ENCODE data around the gene IL18R1.

The IL18R1 gene

DNA sequence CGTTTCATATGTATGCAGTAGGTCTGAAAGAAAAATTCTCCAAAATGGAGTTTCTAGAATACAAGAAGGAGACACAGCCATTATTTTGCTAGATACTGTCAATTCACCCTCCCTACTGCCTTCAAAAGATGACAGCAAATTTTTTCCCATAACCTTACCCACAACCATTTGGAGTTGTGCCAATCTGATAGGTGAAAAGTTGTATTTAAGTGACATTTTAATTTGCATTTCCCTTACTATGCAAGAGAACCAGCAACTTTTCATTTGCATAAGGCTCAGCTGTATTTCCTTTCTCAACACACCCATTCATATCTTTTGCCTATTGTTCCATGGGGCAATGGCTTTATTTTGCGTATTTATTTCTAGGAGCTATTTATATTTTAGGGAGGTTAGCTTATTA lies 36.0 kb downstream of the IL18R1 start:
- no peak for DNase-seq (ENCODE audit: low read depth)

GRCh38 chr2:102392096-102392495 lies 36.5 kb downstream of the IL18R1 start:
- no peak for DNase-seq (ENCODE audit: low read depth)

DNA sequence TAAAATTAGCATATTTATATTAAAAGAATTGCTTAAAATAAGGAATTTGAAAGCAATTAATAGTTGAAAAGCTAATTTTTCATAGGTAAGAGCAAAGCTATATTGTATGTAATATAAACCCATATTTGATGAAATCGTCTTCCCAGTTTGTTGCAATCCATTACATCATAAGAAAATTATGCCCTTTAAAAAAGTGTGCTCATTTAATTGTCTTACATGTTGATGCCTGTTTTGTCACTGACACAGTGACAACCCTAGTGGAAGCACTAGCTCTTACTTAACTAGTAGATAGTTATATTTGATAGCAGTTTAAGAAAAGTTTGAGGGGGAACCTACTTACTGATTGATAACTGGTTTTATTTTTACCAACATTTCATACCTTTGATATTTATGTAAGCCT lies 37.3 kb downstream of the IL18R1 start:
- DNase-seq (ENCODE audit: low read depth): no peak

DNA sequence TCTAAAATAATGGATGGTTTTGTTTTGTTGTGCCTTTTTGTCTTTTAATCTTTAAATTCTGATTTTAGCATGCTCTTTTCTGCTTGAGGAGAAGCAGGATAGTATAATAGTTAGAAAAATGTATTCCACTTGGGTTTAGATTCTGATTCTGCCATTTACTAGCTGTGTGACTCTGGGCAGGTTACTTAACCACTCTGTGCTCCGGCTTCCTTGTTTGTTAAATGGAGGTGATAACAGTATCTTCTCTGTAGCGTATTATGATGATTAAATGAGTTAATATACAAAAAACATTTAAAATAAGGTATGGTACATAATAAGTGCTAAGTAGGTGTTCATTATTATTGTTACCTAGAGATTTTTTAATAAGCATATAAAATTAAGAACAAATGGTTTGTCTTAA lies 40.4 kb downstream of the IL18R1 start:
- DNase-seq (ENCODE audit: low read depth): no peak

GRCh38 chr2:102397209-102397608 lies 41.6 kb downstream of the IL18R1 start:
- DNase-seq (ENCODE audit: low read depth): no peak

DNA sequence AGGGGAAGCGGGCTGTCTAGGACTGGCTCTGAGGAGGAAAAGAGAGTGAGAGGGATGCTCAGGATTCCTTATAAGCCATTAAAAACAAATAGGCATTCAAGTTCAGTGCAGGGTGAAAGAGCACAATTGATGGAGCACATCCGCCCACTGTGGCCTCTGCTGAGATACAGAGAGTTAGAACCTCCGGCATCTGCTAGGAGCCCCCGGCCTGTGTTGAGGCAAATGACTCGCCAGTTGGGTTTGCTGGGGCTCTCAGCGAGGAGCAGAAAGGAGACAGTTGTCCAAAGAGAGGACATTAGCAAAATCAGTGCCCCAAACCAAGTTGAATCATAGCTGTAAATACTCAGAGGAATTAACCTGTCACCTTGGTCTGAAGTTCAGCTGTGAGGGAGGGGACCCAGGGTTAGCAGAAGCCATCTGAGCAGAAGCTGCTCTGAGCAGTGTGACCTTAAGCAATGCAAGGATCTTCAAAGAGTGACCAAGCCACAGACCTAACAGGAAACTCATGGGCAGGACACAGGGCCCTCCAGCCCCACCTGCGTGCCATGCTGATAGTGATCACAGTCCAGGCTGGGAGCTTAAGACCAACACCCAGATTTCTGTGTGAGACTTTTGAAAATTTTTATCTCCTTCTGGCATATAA lies 44.0 kb downstream of the IL18R1 start:
- no peak for DNase-seq (ENCODE audit: low read depth)

GRCh38 chr2:102401456-102401855 lies 45.9 kb downstream of the IL18R1 start:
- DNase-seq (ENCODE audit: low read depth): no peak

DNA sequence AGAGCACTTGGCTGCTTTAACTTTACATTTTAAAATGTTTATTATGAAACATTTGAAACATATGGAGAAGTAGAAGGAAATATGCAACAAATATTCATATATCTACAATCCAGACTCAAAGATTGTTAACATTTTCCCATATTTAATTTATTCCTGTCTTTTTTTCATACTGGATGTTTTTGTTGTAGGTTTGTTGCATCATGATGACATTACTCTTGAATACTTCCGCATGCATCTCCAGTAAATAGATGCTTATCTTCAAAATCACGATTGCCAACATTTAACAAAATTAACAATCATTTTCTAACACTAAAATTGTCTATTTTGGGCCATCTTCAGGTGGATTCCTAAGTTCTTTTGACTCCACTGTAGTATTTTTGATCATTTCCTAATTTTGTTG lies 46.3 kb downstream of the IL18R1 start:
- DNase-seq (ENCODE audit: low read depth): no peak

GRCh38 chr2:102410952-102411351 lies 55.4 kb downstream of the IL18R1 start:
- DNase-seq (ENCODE audit: low read depth): no peak

DNA sequence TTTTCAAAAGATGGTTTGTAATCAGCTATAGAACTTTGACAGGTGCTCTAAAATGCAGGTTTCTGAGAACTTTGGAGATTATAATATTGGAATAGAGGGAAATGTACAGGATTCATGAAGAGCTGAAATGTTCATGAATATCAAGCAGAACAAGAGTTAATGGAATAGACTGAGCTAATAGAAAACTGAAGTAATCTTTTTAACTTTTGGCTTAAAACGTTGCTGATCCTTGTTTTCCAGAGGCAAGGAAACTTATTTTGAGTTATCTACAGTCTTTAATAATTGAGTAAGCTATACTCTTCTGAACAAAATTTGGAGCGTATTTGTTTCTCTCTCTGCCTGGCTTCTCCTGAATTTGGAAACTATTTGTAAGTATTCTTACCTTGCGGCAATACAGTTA lies 56.6 kb downstream of the IL18R1 start:
- no peak for DNase-seq (ENCODE audit: low read depth)

DNA sequence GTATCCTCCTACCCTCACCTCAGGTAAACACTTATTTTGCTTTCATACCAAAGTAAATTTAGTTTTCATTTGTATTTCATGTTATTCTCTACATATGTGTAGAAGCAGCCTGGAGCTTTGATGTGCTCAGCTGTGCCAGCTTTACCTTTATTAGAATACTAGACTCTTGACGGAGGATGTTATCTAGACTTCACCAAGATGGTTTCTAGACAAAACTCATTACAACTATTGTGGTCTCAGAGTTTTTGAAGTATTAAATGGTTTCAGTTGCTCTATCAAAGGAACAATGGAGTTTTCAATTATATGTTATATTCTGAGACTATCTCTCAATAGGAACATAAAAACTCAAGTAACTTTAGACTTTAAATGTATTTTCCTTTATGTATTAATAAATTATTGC lies 62.4 kb downstream of the IL18R1 start:
- DNase-seq (ENCODE audit: low read depth): no peak

DNA sequence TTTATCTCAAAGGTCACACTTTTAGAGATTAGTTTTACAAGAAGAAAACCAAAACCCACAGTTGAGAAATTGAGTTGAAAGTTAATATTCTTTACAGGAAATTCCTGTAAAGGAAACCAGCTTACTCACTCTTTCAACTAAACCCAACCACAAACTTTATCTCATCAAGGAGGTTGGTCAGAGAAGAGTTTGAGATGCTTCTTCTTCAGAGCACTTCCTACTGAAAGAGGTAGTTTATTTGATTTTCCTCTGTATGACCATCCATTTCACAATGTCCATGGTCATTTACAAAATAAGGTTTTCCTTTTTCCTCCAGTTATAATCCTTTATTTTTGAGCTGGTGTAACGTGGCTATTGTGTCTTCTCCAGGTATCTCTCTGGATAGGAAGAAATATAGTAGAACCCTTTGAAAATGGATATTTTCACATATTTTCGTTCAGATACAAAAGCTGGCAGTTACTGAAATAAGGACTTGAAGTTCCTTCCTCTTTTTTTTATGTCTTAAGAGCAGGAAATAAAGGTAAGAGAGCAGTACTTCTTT lies 62.9 kb downstream of the IL18R1 start:
- DNase-seq (ENCODE audit: low read depth): no peak

GRCh38 chr2:102420290-102420689 lies 64.7 kb downstream of the IL18R1 start:
- DNase-seq (ENCODE audit: low read depth): no peak

GRCh38 chr2:102421890-102422759 lies 66.5 kb downstream of the IL18R1 start:
- no peak for DNase-seq (ENCODE audit: low read depth)

- DNase-seq (ENCODE audit: low read depth): no peak
These were observed 67.3 kb downstream of the IL18R1 start, which contains the start of gene IL18RAP for GRCh38 chr2:102422910-102423309. TSS of gene IL18RAP (plus strand) at chr2:102423160. CDS start at chr2:102423278, 118 bp downstream.

GRCh38 chr2:102423368-102423767 lies 67.8 kb downstream of the IL18R1 start:
- no peak for DNase-seq (ENCODE audit: low read depth)

GRCh38 chr2:102424754-102425153 lies 69.2 kb downstream of the IL18R1 start:
- no peak for DNase-seq (ENCODE audit: low read depth)

DNA sequence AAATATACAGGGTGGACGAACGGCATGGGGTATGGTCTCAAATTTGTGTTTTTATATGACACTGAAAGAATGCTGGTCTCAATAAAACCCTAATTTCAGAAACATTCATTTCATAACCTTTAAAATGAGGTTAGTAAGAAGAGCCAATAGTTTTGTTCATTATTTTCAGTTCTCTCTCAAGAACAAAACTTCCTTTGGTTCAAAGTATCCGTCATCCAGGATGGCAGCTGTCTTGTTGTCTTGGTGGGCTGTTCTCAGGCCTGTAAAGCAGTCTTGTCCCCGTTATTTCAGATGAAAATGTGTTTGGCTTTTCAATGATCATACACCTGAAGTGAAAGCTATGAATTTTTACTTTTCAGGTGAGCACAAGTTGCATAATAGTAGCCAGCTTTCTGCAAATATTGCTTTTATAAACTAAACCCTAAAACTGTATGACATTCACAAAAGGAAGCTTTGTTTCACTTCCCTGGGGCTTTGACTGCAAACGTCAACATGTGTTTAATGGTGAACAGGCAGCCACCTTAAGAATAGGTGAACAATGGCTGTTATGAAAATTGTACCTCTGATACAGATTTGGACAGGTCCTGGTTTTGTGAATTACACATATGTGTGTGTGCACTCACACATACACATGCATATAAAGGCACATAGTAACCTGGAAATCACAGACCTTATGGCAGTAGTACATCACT lies 70.0 kb downstream of the IL18R1 start:
- no peak for DNase-seq (ENCODE audit: low read depth)

DNA sequence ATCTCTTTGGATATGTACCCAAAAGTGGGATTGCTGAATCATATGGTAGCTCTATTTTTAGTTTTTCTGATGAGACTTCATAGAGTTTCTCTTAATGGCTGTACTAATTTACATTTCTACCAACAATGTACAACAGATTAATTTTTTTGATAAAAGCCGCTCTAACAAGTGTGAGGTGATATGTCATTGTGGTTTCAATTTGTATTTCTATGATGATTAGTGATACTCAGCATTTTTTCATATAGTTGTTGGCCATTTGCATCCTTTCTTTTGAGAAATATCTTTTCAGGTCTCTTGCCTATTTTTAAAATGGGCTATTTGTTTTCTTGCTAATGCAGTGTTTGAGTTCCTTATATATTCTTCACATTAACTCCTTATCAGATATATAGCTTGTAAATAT lies 71.7 kb downstream of the IL18R1 start:
- no peak for DNase-seq (ENCODE audit: low read depth)

DNA sequence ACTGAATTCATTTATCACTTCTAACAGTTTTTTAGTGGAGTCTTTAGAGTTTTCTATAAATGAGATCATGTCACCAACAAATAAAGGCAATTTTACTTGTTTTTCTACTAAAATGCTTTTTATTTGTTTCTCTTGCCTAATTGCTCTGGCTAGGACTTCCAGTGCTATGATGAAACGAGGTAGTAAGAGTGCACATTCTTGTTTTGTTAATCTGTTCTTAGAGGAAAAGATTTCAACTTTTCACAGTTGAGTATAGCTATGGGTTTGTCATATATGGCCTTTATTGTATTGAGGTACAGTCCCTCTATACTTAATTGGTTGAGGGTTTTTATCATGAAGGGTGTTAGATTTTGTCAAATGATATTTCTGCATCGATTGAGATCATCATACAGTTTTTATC lies 73.0 kb downstream of the IL18R1 start:
- DNase-seq (ENCODE audit: low read depth): no peak

DNA sequence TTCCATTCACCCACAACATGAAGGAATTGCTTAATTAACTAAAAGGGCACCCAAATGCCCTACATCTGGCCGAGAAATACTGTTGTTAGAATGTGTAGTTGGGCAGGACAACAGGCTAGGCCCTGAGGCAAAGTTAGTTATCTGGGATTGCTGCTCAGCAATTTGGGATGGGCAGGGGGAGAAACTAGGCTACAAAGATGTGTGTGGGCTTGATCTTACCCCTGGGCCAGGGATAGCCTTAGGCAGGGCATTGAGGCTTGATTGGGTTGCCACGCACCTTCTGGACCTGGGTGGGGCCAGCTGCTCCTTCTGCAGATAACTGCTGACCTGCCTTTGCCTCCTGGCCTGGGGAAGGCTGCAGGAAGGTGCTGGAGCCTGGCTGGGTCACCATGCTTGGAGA lies 76.8 kb downstream of the IL18R1 start:
- DNase-seq (ENCODE audit: low read depth): no peak

- no peak for DNase-seq (ENCODE audit: low read depth)
These were observed 78.5 kb downstream of the IL18R1 start for GRCh38 chr2:102433973-102434654.
